HepG2 (cell line): ENCODE measurements around the gene PEX3. TPM values are rescaled to one million over a fixed set of nuclear protein-coding genes. Genes with fewer than 3 reads are reported as not detected.

Source experiments
- BHLHE40 ChIP-seq: IDR thresholded peaks from 2 replicates; pipeline ENCODE4 v1.6.1; 2011; ENCODE audit warnings: low read length, improper control_type of control experiment
- CBFB ChIP-seq: sonication (generic); formaldehyde crosslinking; IDR thresholded peaks from 2 replicates; pipeline ENCODE4 v1.4.0; 2020; ENCODE audit warnings: missing genetic modification reagents
- CREB1 ChIP-seq, 2 experiments: fragments of 450-650 bp in 1 of 2; IDR thresholded peaks; 2 replicates each; pipeline ENCODE4 v1.6.1; 2016 to 2017; ENCODE audit warnings: control low read depth in 1 of 2, mild to moderate bottlenecking in 1 of 2, missing compliant biosample characterization in 1 of 2, missing genetic modification characterization in 1 of 2
- ELF3 ChIP-seq: IDR thresholded peaks from 2 replicates; pipeline ENCODE4 v1.6.1; 2016; ENCODE audit warnings: missing genetic modification reagents, missing compliant biosample characterization
- ETS1 ChIP-seq: sonication (generic); formaldehyde crosslinking; IDR thresholded peaks from 2 replicates; pipeline ENCODE4 v1.4.0; 2020; ENCODE audit warnings: missing genetic modification reagents
- GATAD1 ChIP-seq: IDR thresholded peaks from 2 replicates; pipeline ENCODE4 v1.6.1; 2016; ENCODE audit warnings: missing genetic modification reagents, missing compliant biosample characterization
- GFI1 ChIP-seq: sonication (generic); formaldehyde crosslinking; IDR thresholded peaks from 2 replicates; pipeline ENCODE4 v1.5.0; 2020; ENCODE audit warnings: missing genetic modification reagents, mild to moderate bottlenecking, borderline replicate concordance
- HDAC1 ChIP-seq: sonication (generic); formaldehyde crosslinking; IDR thresholded peaks from 2 replicates; pipeline ENCODE4 v1.5.1; 2020; ENCODE audit warnings: mild to moderate bottlenecking, missing genetic modification reagents
- KAT7 ChIP-seq: IDR thresholded peaks from 2 replicates; pipeline ENCODE4 v1.6.1; 2018; ENCODE audit warnings: borderline replicate concordance, missing compliant biosample characterization
- KLF6 ChIP-seq: IDR thresholded peaks from 2 replicates; pipeline ENCODE4 v1.8.0; 2016; ENCODE audit warnings: missing biosample characterization, missing genetic modification reagents
- MIER2 ChIP-seq: IDR thresholded peaks from 2 replicates; pipeline ENCODE4 v1.6.1; 2016; ENCODE audit warnings: missing biosample characterization, missing genetic modification reagents
- NCOR1 ChIP-seq: fragments of 200-600 bp; sonication (generic); IDR thresholded peaks from 2 replicates; pipeline ENCODE4 v1.7.0; 2017; ENCODE audit warnings: antibody characterized with exemption, low read length, borderline replicate concordance
- NFRKB ChIP-seq: fragments of 450-650 bp; IDR thresholded peaks from 2 replicates; pipeline ENCODE4 v1.6.1; 2017
- ONECUT2 ChIP-seq: sonication (generic); formaldehyde crosslinking; IDR thresholded peaks from 2 replicates; pipeline ENCODE4 v1.4.0; 2020; ENCODE audit warnings: missing genetic modification reagents
- SMAD9 ChIP-seq: sonication (generic); formaldehyde crosslinking; IDR thresholded peaks from 2 replicates; pipeline ENCODE4 v1.5.1; 2020; ENCODE audit warnings: mild to moderate bottlenecking, missing genetic modification reagents
- SNAI1 ChIP-seq: sonication (generic); formaldehyde crosslinking; IDR thresholded peaks from 2 replicates; pipeline ENCODE4 v1.5.0; 2020; ENCODE audit warnings: mild to moderate bottlenecking, missing genetic modification reagents, borderline replicate concordance
- TCF7 ChIP-seq: sonication (generic); IDR thresholded peaks from 2 replicates; pipeline ENCODE4 v1.6.1; 2016; ENCODE audit warnings: antibody characterized with exemption, low read depth
- ZFP37 ChIP-seq: sonication (generic); formaldehyde crosslinking; IDR thresholded peaks from 2 replicates; pipeline ENCODE4 v1.4.0; 2020; ENCODE audit warnings: missing genetic modification reagents, borderline replicate concordance
- ZFYVE20 ChIP-seq: sonication (generic); formaldehyde crosslinking; IDR thresholded peaks from 2 replicates; pipeline ENCODE4 v1.8.0; 2023; ENCODE audit warnings: low read depth, mild to moderate bottlenecking, moderate library complexity, missing genetic modification reagents, borderline replicate concordance
- ZKSCAN8 ChIP-seq: IDR thresholded peaks from 2 replicates; pipeline ENCODE4 v1.6.1; 2016; ENCODE audit warnings: borderline replicate concordance, missing genetic modification reagents, missing compliant biosample characterization
- ZNF230 ChIP-seq: sonication (generic); formaldehyde crosslinking; IDR thresholded peaks from 2 replicates; pipeline ENCODE4 v1.4.0; 2020; ENCODE audit warnings: mild to moderate bottlenecking, missing genetic modification reagents
- ZNF260 ChIP-seq: sonication (generic); formaldehyde crosslinking; IDR thresholded peaks from 2 replicates; pipeline ENCODE4 v1.4.0; 2020; ENCODE audit warnings: missing genetic modification reagents, low read depth, mild to moderate bottlenecking, borderline replicate concordance
- ZNF30 ChIP-seq: sonication (generic); formaldehyde crosslinking; IDR thresholded peaks from 2 replicates; pipeline ENCODE4 v1.5.0; 2020; ENCODE audit warnings: mild to moderate bottlenecking, missing genetic modification reagents
- ZNF451 ChIP-seq: sonication (generic); formaldehyde crosslinking; IDR thresholded peaks from 2 replicates; pipeline ENCODE4 v1.5.0; 2020; ENCODE audit warnings: mild to moderate bottlenecking, missing genetic modification reagents
- ZNF512B ChIP-seq: sonication (generic); formaldehyde crosslinking; IDR thresholded peaks from 2 replicates; pipeline ENCODE4 v1.5.1; 2020; ENCODE audit warnings: missing genetic modification reagents, mild to moderate bottlenecking, borderline replicate concordance
- ZNF513 ChIP-seq: sonication (generic); formaldehyde crosslinking; conservative IDR thresholded peaks from 2 replicates; pipeline ENCODE4 v1.5.0; 2020; ENCODE audit warnings: missing genetic modification reagents
- ZNF558 ChIP-seq: sonication (generic); formaldehyde crosslinking; IDR thresholded peaks from 2 replicates; pipeline ENCODE4 v1.9.0; 2022; ENCODE audit warnings: mild to moderate bottlenecking, missing genetic modification reagents, borderline replicate concordance
- ZNF792 ChIP-seq: IDR thresholded peaks from 2 replicates; pipeline ENCODE4 v1.6.1; 2016
- polyA plus RNA-seq, 8 experiments: library from polyadenylated mRNA; depleted of rRNA in 3 of 8; stranded (reverse) in 7 of 8; unstranded in 1 of 8; fragments of >200 nt; fragmentation: Illumina TruSeq in 4 of 8; extraction: Trizol in 4 of 8; gene quantifications; 2 replicates each; pipeline versions ENCODE4 v1.2.1 to v1.2.3, GENCODE V29; 2011 to 2016; ENCODE audit warnings: low read depth in 4 of 8, missing spikeins in 1 of 8, mixed read lengths in 1 of 8; ENCODE audit not compliant: insufficient read depth in 1 of 8
- total RNA-seq, 5 experiments: library from RNA; depleted of rRNA; stranded (reverse); fragments of >200 nt; fragmentation: Illumina TruSeq; extraction: Trizol; gene quantifications; 2 replicates each; pipeline ENCODE4 v1.2.3, GENCODE V29; 2016; ENCODE audit warnings: low read depth in 1 of 5

Gene PEX3
- total and polyA plus RNA-seq, 2 of the 13 experiments (the other 11 are each of a cell fraction or from before 2014, with no cell fraction given) = 30.9 to 40.8 TPM

DNA sequence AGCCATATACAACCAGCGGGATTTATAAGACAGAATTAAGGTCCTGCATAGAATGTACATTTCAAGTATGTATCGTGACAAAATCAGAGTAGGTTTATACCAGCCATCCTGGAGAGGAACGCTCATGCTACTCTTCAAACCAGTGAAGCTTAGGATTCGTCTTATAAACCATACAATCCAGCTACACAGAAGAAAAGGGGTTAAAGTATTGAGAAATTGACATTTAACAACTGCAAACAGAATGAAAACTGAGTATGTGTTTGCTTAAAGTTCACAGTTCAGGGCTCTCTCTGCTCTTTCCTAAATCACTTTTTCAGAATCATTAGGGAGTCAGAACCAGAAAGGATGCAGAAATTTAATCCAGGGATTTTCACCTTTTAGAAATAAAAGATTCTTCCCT, 18.0 kb upstream of the PEX3 start (continued):
- TF ChIP-seq MIER2 (no peak), KLF6 (CRISPR knock-in tag) (no peak), ZNF792 (0 out of 2 replicates have a peak, but pooled peaks have one; percentile 21), KAT7 (CRISPR knock-in tag) (no peak; the same call in 1 of the 2 replicates), ZNF260 (CRISPR knock-in tag) (no peak), ZNF513 (CRISPR knock-in tag) (no peak), SNAI1 (no peak), ZNF30 (CRISPR knock-in tag) (no peak), CREB1 (IDR thresholded peaks at IDR 0.05) (no peak), CREB1 (CRISPR knock-in tag; IDR thresholded peaks at IDR 0.05) (0 out of 2 replicates have a peak, but pooled peaks have one; percentile 54), NFRKB (no peak), ONECUT2 (CRISPR knock-in tag) (peak; percentile 73), TCF7 (no peak), CBFB (CRISPR knock-in tag) (no peak), ELF3 (0 out of 2 replicates have a peak, but pooled peaks have one; percentile 23), BHLHE40 (no peak), GATAD1 (CRISPR knock-in tag) (0 out of 2 replicates have a peak, but pooled peaks have one; percentile 30), ZNF512B (CRISPR knock-in tag) (no peak), ZNF558 (no peak), ZKSCAN8 (CRISPR knock-in tag) (peak; percentile 22; the same call in 1 of the 2 replicates), SMAD9 (CRISPR knock-in tag) (no peak), ZFYVE20 (CRISPR knock-in tag) (no peak), NCOR1 (peak; percentile 76), ZNF230 (CRISPR knock-in tag) (no peak), ZNF451 (CRISPR knock-in tag) (no peak), ETS1 (CRISPR knock-in tag) (no peak), ZFP37 (CRISPR knock-in tag) (no peak), GFI1 (CRISPR knock-in tag) (peak; percentile 89), HDAC1 (CRISPR knock-in tag) (peak; percentile 59)
